Natural killer cell (primary cell): ENCODE data around the gene ITGAV. TPM values are rescaled to one million over a fixed set of nuclear protein-coding genes. Genes with fewer than 3 reads are reported as not detected.

Source experiments
- ATAC-seq, 3 donors: fragments of 150-1000 bp in 2 of 3; fragments of 200-7000 bp in 1 of 3; cut with Tn5 transposase; 1 replicate in 1 of 3; 2 replicates in 2 of 3; pipeline ENCODE4 v1.10.0; 2021; ENCODE audit warnings: mild to moderate bottlenecking in 2 of 3, moderate library complexity in 2 of 3
- DNase-seq, 2 donors: peaks; one replicate each; pipeline versions ENCODE4 v3.0.0 to v3.0.0-alpha.2; 2013 to 2021; ENCODE audit warnings: mixed read lengths in 1 of 2
- H3K27ac ChIP-seq: one replicate; pipeline ENCODE4 v1.5.1; 2013; ENCODE audit warnings: mild to moderate bottlenecking, low read length
- H3K27me3 ChIP-seq: one replicate; pipeline ENCODE4 v1.6.1; 2013; ENCODE audit warnings: low read length; ENCODE audit not compliant: control insufficient read depth, insufficient read depth
- H3K36me3 ChIP-seq: one replicate; pipeline ENCODE4 v1.6.1; 2013; ENCODE audit warnings: low read length; ENCODE audit not compliant: control insufficient read depth, insufficient read depth
- H3K4me1 ChIP-seq: one replicate; pipeline ENCODE4 v1.6.1; 2013; ENCODE audit warnings: low read length; ENCODE audit not compliant: control insufficient read depth, insufficient read depth
- H3K4me3 ChIP-seq: one replicate; pipeline ENCODE4 v1.5.1; 2013; ENCODE audit warnings: low read length
- H3K9me3 ChIP-seq: one replicate; pipeline ENCODE4 v1.6.1; 2013; ENCODE audit warnings: low read length; ENCODE audit not compliant: control insufficient read depth, insufficient read depth
- H3K27ac Mint-ChIP-seq, 2 donors: one replicate each; pipeline ENCODE4 v1.8.0; 2022; ENCODE audit warnings: mild to moderate bottlenecking in 2 of 2, mixed read lengths in 2 of 2, moderate library complexity in 1 of 2
- H3K27me3 Mint-ChIP-seq, 2 donors: one replicate each; pipeline ENCODE4 v1.8.0; 2022; ENCODE audit warnings: low read depth in 2 of 2, mixed read lengths in 2 of 2
- H3K36me3 Mint-ChIP-seq: one replicate; pipeline ENCODE4 v1.8.0; 2022; ENCODE audit warnings: mixed read lengths
- H3K4me1 Mint-ChIP-seq, 2 donors: one replicate each; pipeline ENCODE4 v1.8.0; 2022; ENCODE audit warnings: mixed read lengths in 2 of 2
- H3K4me3 Mint-ChIP-seq: one replicate; pipeline ENCODE4 v1.8.0; 2022; ENCODE audit warnings: mild to moderate bottlenecking, moderate library complexity, mixed read lengths
- H3K9me3 Mint-ChIP-seq, 2 donors: one replicate each; pipeline ENCODE4 v1.8.0; 2022; ENCODE audit warnings: mixed read lengths in 2 of 2
- CTCF ChIP-seq: fragments of 200-600 bp; IDR thresholded peaks from one replicate; pipeline ENCODE4 v1.8.0; 2022; ENCODE audit warnings: antibody characterized with exemption
- WGBS: methylation state at CpG from one replicate; pipeline ENCODE4 v1.1.7; 2013; ENCODE audit warnings: missing lambda C conversion rate; ENCODE audit not compliant: insufficient coverage; 5-methylcytosine and 5-hydroxymethylcytosine counted together
- intact Hi-C: fragments of 100-400 bp; cut with micrococcal nuclease; formaldehyde crosslinking; loops from one replicate; pipeline ENCODE4 v1.14.2; 2022
- total RNA-seq, 4 donors: library from RNA; stranded (reverse); fragments of 120-200 nt in 1 of 4; gene quantifications; one replicate each; pipeline versions ENCODE4 v1.2.3 to v1.2.4, GENCODE V29; 2013 to 2022

ITGAV gene
- total RNA-seq, 3 donors from 2014 or later (not counting 1 experiment from before 2014, with no cell fraction given): 10.7 to 14.7 (median 12.0) TPM

- Mint-ChIP-seq H3K4me1 (no peaks in the 10 kb centered on the region), H3K27me3 (no peaks in the 10 kb centered on the region), H3K9me3 (no peaks in the 10 kb centered on the region), H3K4me3 (no peak overlapping the region), H3K27ac (no peak overlapping the region), H3K36me3 (peaks cover 52% of the 10 kb centered on the region)
- 89% methylated on average over 2 of the region's 2 CpGs for WGBS
- Histone ChIP-seq H3K27ac (no peak overlapping the region), H3K36me3 (peaks cover 62% of the 10 kb centered on the region), H3K4me3 (no peak overlapping the region), H3K4me1 (no peaks in the 10 kb centered on the region), H3K9me3 (no peaks in the 10 kb centered on the region), H3K27me3 (no peaks in the 10 kb centered on the region)
- no peak for TF ChIP-seq CTCF
- intact Hi-C loops: no loop called here
- DNase-seq (no peak), ATAC-seq (no peak)
Observed at GRCh38 chr2:186670831-186671230, 81.0 kb downstream of the ITGAV start.

DNA sequence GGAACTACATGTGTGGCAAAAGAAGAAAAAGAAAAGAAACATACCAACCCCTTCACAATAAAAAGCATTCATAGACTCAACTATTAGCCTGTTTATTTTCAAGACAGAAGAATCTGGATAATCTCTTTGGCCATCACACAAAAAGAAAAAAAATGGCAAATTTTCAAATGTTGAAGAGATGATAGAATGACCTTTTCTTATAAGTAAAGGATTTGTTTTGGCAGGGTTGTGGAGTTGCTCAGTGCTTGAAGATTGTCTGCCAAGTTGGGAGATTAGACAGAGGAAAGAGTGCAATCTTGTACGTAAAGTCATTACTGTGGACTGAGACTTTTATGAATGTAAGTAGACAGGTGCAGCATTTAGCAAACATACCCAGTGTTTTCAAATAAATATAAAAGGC, 85.5 kb downstream of the ITGAV start:
- H3K9me3 Mint-ChIP-seq: no peaks in the 10 kb centered on the region
- H3K36me3 Mint-ChIP-seq: peaks cover 45% of the 10 kb centered on the region
- TF ChIP-seq CTCF: no peak
- no peaks in the 10 kb centered on the region for H3K9me3 ChIP-seq
- H3K4me1 ChIP-seq: no peaks in the 10 kb centered on the region
- no peak for DNase-seq
- 100% methylated on average over 1 of the region's 1 CpG for WGBS
- H3K36me3 ChIP-seq: peaks cover 45% of the 10 kb centered on the region
- no peaks in the 10 kb centered on the region for H3K27me3 Mint-ChIP-seq
- H3K4me1 Mint-ChIP-seq: no peaks in the 10 kb centered on the region
- no peak overlapping the region for H3K27ac Mint-ChIP-seq
- no peaks in the 10 kb centered on the region for H3K27me3 ChIP-seq
- no peak overlapping the region for H3K4me3 Mint-ChIP-seq
- H3K4me3 ChIP-seq: no peak overlapping the region
- H3K27ac ChIP-seq: no peak overlapping the region
- no peak for ATAC-seq
- intact Hi-C loops: no loop called here

GRCh38 chr2:186683341-186683740, 93.5 kb downstream of the ITGAV start:
- peaks cover 5% of the 10 kb centered on the region for H3K9me3 ChIP-seq
- H3K36me3 Mint-ChIP-seq: peaks cover 10% of the 10 kb centered on the region
- H3K27me3 Mint-ChIP-seq: peaks cover 0 to 3% of the 10 kb centered on the region in 2 donors
- no peaks in the 10 kb centered on the region for H3K4me1 Mint-ChIP-seq
- H3K36me3 ChIP-seq: peaks cover 2% of the 10 kb centered on the region
- WGBS: 94% methylated on average over 4 of the region's 4 CpGs
- no peaks in the 10 kb centered on the region for H3K4me1 ChIP-seq
- ATAC-seq (no peak), DNase-seq (no peak)
- TF ChIP-seq CTCF: no peak
- intact Hi-C loops: no loop called here
- no peaks in the 10 kb centered on the region for H3K27me3 ChIP-seq
- H3K27ac Mint-ChIP-seq: no peak overlapping the region
- H3K4me3 Mint-ChIP-seq: no peak overlapping the region
- no peak overlapping the region for H3K27ac ChIP-seq
- H3K4me3 ChIP-seq: no peak overlapping the region
- H3K9me3 Mint-ChIP-seq: peaks cover 5 to 9% of the 10 kb centered on the region in 2 donors

DNA sequence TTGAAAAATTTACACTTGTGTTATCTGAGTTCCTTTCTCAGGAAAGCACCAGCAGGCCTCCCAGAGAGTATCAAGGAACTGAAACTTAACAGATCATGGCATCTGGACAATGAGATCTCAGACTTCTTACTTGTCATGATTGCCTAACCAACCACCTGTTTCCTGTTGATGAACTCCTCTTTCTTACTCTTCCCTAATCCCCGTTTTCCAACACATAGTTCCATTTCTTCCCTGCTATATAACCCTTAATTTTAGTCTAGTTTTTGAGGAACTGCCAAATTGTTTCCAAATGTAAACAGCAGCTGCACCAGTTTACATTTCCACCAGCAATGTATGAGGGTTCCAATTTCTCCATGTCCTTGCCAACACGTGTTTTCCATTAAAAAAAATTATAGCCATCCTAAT, 98.0 kb downstream of the ITGAV start:
- 75% methylated on average over 1 of the region's 2 CpGs for WGBS
- intact Hi-C loops: no loop called here
- H3K9me3 Mint-ChIP-seq: peaks cover 5 to 9% of the 10 kb centered on the region in 2 donors

More for the DNA sequence above, 98.0 kb downstream of the ITGAV start:
- Mint-ChIP-seq H3K4me3 (no peak overlapping the region), H3K27ac (no peak overlapping the region), H3K27me3 (peaks cover 6 to 10% of the 10 kb centered on the region in 2 donors), H3K4me1 (no peaks in the 10 kb centered on the region), H3K36me3 (peaks cover 10% of the 10 kb centered on the region)
- H3K27ac ChIP-seq: no peak overlapping the region
- H3K9me3 ChIP-seq: peaks cover 5% of the 10 kb centered on the region
- no peaks in the 10 kb centered on the region for H3K36me3 ChIP-seq
- no peaks in the 10 kb centered on the region for H3K27me3 ChIP-seq
- no peaks in the 10 kb centered on the region for H3K4me1 ChIP-seq
- ATAC-seq (no peak), DNase-seq (no peak)
- H3K4me3 ChIP-seq: no peak overlapping the region
- TF ChIP-seq CTCF: no peak
